ENCODE data around the gene SLC1A7. TPM values are rescaled to one million over a fixed set of nuclear protein-coding genes. Genes with fewer than 3 reads are reported as not detected.
A peak's percentile ranks its signal among the peaks of the same experiment; 100 is the strongest.

SLC1A7 gene
- total and polyA plus RNA-seq, 2 of the 13 experiments (the other 11 are each of a cell fraction or from before 2014, with no cell fraction given): 0.04 to 2.0 TPM

DNA sequence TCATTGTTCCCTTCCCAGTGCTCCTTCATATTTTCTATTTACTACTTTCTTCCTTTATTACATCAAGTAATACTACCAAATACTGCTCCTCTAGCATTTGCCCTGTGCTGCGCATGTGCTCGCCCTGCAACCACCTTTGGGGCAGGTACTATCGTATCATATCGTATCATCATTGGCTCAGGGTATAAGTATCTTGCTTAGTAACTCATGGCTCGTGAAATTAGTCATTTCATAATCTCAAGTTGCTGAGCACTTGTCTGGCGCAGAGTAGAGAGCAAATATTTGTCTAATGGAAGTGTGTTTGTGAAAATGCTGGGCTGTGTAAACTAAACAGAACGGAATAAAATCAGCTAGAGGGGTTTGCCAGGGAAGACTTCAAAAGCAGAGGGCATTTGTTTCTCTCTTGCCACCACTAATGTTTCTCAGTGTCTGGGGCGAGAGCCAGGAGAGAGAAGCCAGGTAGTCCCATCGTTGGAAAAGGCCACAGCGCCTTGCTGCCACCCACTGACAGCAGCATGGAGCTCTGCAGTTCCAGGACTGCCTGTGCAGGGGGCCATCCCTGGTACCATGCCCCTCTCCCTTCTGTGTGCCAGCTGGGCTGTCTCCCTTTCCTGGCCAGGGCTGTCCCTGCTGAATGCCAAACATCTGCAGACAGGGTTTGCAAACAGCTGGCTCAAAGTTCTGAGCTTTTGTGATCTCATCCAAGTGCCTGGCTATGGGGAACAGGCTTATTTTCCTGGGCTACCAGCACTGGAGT, 34.2 kb upstream of the SLC1A7 start (continued):
- TF ChIP-seq, protein P1, sequence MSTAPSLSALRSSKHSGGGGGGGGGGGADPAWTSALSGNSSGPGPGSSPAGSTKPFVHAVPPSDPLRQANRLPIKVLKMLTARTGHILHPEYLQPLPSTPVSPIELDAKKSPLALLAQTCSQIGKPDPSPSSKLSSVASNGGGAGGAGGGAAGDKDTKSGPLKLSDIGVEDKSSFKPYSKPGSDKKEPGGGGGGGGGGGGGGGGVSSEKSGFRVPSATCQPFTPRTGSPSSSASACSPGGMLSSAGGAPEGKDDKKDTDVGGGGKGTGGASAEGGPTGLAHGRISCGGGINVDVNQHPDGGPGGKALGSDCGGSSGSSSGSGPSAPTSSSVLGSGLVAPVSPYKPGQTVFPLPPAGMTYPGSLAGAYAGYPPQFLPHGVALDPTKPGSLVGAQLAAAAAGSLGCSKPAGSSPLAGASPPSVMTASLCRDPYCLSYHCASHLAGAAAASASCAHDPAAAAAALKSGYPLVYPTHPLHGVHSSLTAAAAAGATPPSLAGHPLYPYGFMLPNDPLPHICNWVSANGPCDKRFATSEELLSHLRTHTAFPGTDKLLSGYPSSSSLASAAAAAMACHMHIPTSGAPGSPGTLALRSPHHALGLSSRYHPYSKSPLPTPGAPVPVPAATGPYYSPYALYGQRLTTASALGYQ (CRISPR knock-in tag; IDR thresholded peaks at IDR 0.05): no peak
- TF ChIP-seq MIER3 (CRISPR knock-in tag; IDR thresholded peaks at IDR 0.05; ENCODE audit: borderline replicate concordance) (no peak), ZNF674 (CRISPR knock-in tag; IDR thresholded peaks at IDR 0.05; ENCODE audit: low read depth) (no peak), SOX6 (IDR thresholded peaks at IDR 0.05) (no peak), SOX6 (CRISPR knock-in tag; IDR thresholded peaks at IDR 0.05) (peak; percentile 53; the same call in 1 of the 2 replicates), ZNF343 (CRISPR knock-in tag; IDR thresholded peaks at IDR 0.05) (no peak), ZNF670 (CRISPR knock-in tag; IDR thresholded peaks at IDR 0.05; ENCODE audit: borderline replicate concordance) (no peak), HMG20A (CRISPR knock-in tag; IDR thresholded peaks at IDR 0.05; ENCODE audit: borderline replicate concordance) (peak; percentile 46; the same call in 1 of the 2 replicates), GTF2F1 (IDR thresholded peaks at IDR 0.05; ENCODE audit: low read length) (no peak), RFX3 (CRISPR knock-in tag; IDR thresholded peaks at IDR 0.05) (no peak), TGIF2 (CRISPR knock-in tag; IDR thresholded peaks at IDR 0.05) (0 out of 2 replicates have a peak, but pooled peaks have one; percentile 47), ZNF292 (CRISPR knock-in tag; IDR thresholded peaks at IDR 0.05; ENCODE audit: borderline replicate concordance, low read depth) (peak; percentile 50; the same call in 1 of the 2 replicates), ZNF333 (CRISPR knock-in tag; IDR thresholded peaks at IDR 0.05; ENCODE audit: borderline replicate concordance) (no peak), SALL1 (CRISPR knock-in tag; IDR thresholded peaks at IDR 0.05) (peak; percentile 76), GATAD2A (CRISPR knock-in tag; IDR thresholded peaks at IDR 0.05) (peak; percentile 78), ZNF331 (CRISPR knock-in tag; IDR thresholded peaks at IDR 0.05) (peak; percentile 46; the same call in 1 of the 2 replicates), ZBTB7B (CRISPR knock-in tag; IDR thresholded peaks at IDR 0.05) (0 out of 2 replicates have a peak, but pooled peaks have one; percentile 33)
- TF ChIP-seq, protein P2, sequence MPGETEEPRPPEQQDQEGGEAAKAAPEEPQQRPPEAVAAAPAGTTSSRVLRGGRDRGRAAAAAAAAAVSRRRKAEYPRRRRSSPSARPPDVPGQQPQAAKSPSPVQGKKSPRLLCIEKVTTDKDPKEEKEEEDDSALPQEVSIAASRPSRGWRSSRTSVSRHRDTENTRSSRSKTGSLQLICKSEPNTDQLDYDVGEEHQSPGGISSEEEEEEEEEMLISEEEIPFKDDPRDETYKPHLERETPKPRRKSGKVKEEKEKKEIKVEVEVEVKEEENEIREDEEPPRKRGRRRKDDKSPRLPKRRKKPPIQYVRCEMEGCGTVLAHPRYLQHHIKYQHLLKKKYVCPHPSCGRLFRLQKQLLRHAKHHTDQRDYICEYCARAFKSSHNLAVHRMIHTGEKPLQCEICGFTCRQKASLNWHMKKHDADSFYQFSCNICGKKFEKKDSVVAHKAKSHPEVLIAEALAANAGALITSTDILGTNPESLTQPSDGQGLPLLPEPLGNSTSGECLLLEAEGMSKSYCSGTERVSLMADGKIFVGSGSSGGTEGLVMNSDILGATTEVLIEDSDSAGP (CRISPR knock-in tag; IDR thresholded peaks at IDR 0.05; ENCODE audit: borderline replicate concordance): 0 out of 2 replicates have a peak, but pooled peaks have one; percentile 43
- TF ChIP-seq, protein P3, sequence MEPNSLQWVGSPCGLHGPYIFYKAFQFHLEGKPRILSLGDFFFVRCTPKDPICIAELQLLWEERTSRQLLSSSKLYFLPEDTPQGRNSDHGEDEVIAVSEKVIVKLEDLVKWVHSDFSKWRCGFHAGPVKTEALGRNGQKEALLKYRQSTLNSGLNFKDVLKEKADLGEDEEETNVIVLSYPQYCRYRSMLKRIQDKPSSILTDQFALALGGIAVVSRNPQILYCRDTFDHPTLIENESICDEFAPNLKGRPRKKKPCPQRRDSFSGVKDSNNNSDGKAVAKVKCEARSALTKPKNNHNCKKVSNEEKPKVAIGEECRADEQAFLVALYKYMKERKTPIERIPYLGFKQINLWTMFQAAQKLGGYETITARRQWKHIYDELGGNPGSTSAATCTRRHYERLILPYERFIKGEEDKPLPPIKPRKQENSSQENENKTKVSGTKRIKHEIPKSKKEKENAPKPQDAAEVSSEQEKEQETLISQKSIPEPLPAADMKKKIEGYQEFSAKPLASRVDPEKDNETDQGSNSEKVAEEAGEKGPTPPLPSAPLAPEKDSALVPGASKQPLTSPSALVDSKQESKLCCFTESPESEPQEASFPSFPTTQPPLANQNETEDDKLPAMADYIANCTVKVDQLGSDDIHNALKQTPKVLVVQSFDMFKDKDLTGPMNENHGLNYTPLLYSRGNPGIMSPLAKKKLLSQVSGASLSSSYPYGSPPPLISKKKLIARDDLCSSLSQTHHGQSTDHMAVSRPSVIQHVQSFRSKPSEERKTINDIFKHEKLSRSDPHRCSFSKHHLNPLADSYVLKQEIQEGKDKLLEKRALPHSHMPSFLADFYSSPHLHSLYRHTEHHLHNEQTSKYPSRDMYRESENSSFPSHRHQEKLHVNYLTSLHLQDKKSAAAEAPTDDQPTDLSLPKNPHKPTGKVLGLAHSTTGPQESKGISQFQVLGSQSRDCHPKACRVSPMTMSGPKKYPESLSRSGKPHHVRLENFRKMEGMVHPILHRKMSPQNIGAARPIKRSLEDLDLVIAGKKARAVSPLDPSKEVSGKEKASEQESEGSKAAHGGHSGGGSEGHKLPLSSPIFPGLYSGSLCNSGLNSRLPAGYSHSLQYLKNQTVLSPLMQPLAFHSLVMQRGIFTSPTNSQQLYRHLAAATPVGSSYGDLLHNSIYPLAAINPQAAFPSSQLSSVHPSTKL (CRISPR knock-in tag; IDR thresholded peaks at IDR 0.05): peak; percentile 78
- TF ChIP-seq, protein P4, sequence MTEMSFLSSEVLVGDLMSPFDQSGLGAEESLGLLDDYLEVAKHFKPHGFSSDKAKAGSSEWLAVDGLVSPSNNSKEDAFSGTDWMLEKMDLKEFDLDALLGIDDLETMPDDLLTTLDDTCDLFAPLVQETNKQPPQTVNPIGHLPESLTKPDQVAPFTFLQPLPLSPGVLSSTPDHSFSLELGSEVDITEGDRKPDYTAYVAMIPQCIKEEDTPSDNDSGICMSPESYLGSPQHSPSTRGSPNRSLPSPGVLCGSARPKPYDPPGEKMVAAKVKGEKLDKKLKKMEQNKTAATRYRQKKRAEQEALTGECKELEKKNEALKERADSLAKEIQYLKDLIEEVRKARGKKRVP (CRISPR knock-in tag; IDR thresholded peaks at IDR 0.05): 0 out of 4 replicates have a peak, but pooled peaks of 1 of the 2 experiments have one; percentile 20
- TF ChIP-seq, protein P5, sequence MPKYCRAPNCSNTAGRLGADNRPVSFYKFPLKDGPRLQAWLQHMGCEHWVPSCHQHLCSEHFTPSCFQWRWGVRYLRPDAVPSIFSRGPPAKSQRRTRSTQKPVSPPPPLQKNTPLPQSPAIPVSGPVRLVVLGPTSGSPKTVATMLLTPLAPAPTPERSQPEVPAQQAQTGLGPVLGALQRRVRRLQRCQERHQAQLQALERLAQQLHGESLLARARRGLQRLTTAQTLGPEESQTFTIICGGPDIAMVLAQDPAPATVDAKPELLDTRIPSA (CRISPR knock-in tag; IDR thresholded peaks at IDR 0.05; ENCODE audit: borderline replicate concordance): no peak

All from HepG2 (cell line).